NCI-H510A treated with DMSO at 0.1 percent for 48 hours (cell line): ENCODE measurements around the gene TAF11L9.
"Not testable (repeated sequence)": the region's sequence is repeated elsewhere in the genome, so short reads cannot be mapped to it uniquely, and the experiment has no call there.

Experiments
- DNase-seq: peaks from one replicate; lab custom pipeline; 2025; lab: John Stamatoyannopoulos, UW

The TAF11L9 gene

DNA sequence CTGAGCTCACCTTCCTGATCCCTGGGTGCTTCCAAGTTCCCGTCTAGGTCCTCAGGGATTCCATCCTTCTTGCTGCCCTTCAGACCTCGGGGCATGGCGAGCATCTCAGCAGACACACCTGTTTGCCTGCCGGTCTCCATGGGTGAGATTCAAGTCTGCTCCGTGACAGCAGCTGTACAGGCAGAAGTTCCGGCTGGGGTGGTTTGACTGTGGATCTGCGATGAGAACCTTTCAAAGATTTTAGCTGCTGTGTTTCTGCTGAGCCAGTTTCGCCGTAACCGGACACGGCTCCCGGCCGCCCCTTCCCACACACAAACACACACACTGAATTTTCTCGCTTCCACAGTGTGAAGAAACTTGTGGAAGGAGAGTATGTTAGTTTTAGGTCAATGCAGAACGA, at the start of gene TAF11L9:
TAF11L9 (minus strand) TSS at position 140 of the 400 bp plus-strand sequence.
- DNase-seq, result not testable (repeated sequence)

GRCh38 chr5:17634160-17634559, 40.0 kb upstream of the TAF11L9 start, which contains the start of gene TAF11L14:
TAF11L14 (plus strand) TSS chr5:17634460.
- no peak for DNase-seq

- not testable (repeated sequence) for DNase-seq
These were observed 37.6 kb upstream of the TAF11L9 start, which contains the start of gene TAF11L13 for GRCh38 chr5:17631788-17632187. TAF11L13 (plus strand) TSS chr5:17632088.

GRCh38 chr5:17625686-17626085, 31.5 kb upstream of the TAF11L9 start:
- no peak for DNase-seq

GRCh38 chr5:17620627-17621026, 26.4 kb upstream of the TAF11L9 start:
- DNase-seq, result no peak

DNA sequence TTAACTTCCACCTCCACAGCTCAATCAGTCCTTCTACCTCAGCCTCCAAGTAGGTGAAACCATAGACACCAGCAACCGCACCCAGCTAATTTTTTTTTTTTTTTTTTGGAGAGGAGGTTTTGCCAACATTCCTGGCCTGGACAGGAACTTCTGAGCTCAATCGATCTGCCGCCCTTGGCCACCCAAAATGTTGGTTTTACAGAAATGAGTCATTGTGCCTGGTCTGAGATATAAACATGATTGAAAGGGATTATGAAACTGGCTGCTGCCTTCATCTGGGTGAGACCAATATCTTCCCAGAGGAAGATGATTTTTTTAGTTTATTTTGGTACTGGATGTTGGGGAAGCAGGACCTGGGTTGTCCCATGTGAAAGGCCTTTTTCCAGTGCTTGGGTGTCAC, 25.2 kb upstream of the TAF11L9 start:
- DNase-seq, result no peak

GRCh38 chr5:17614872-17615605, 20.8 kb upstream of the TAF11L9 start:
- DNase-seq, result no peak

- not testable (repeated sequence) for DNase-seq
These were observed 15.9 kb upstream of the TAF11L9 start, which contains the start of gene TAF11L12 for GRCh38 chr5:17610092-17610491. TAF11L12 (plus strand) TSS chr5:17610392.

- not testable (repeated sequence) for DNase-seq
These were observed 13.3 kb upstream of the TAF11L9 start for GRCh38 chr5:17607461-17607860.

GRCh38 chr5:17604951-17605350, 10.8 kb upstream of the TAF11L9 start:
- no peak for DNase-seq

GRCh38 chr5:17603880-17604279, 9.7 kb upstream of the TAF11L9 start, which contains the start of gene TAF11L11:
TAF11L11 (plus strand) TSS chr5:17604183.
- DNase-seq, result not testable (repeated sequence)

DNA sequence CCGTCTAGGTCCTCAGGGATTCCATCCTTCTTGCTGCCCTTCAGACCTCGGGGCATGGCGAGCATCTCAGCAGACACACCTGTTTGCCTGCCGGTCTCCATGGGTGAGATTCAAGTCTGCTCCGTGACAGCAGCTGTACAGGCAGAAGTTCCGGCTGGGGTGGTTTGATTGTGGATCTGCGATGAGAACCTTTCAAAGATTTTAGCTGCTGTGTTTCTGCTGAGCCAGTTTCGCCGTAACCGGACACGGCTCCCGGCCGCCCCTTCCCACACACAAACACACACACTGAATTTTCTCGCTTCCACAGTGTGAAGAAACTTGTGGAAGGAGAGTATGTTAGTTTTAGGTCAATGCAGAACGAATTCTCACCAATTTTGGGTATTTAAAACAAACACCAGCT, 3.5 kb upstream of the TAF11L9 start, which contains the start of gene TAF11L10:
TAF11L10 (minus strand) TSS at position 101 of the 400 bp plus-strand sequence.
- not testable (repeated sequence) for DNase-seq

DNA sequence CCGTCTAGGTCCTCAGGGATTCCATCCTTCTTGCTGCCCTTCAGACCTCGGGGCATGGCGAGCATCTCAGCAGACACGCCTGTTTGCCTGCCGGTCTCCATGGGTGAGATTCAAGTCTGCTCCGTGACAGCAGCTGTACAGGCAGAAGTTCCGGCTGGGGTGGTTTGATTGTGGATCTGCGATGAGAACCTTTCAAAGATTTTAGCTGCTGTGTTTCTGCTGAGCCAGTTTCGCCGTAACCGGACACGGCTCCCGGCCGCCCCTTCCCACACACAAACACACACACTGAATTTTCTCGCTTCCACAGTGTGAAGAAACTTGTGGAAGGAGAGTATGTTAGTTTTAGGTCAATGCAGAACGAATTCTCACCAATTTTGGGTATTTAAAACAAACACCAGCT, 3.3 kb downstream of the TAF11L9 start, which contains the start of gene TAF11L8:
TAF11L8 (minus strand) TSS at position 101 of the 400 bp plus-strand sequence.
- DNase-seq, result not testable (repeated sequence)

GRCh38 chr5:17585658-17586057, 8.5 kb downstream of the TAF11L9 start, which contains the start of gene TAF11L7:
TAF11L7 (minus strand) TSS chr5:17585758.
- DNase-seq, result not testable (repeated sequence)
